NT2/D1 (cell line): Measurements from ENCODE around the gene RRAS.

ENCODE experiments used
- YY1 ChIP-seq: IDR thresholded peaks from 2 replicates; pipeline ENCODE4 v1.6.1; 2011; ENCODE audit not compliant: insufficient read length, insufficient read depth
- ZNF274 ChIP-seq: IDR thresholded peaks from 2 replicates; pipeline ENCODE4 v1.6.1; 2011; ENCODE audit warnings: mild to moderate bottlenecking, low read depth, low read length

- TF ChIP-seq YY1 (no peak), ZNF274 (no peak)
Measured at GRCh38 chr19:49635530-49636232, 4.3 kb downstream of the RRAS start.
